Measurements from ENCODE around the gene HOXA13.

The HOXA13 gene

DNA sequence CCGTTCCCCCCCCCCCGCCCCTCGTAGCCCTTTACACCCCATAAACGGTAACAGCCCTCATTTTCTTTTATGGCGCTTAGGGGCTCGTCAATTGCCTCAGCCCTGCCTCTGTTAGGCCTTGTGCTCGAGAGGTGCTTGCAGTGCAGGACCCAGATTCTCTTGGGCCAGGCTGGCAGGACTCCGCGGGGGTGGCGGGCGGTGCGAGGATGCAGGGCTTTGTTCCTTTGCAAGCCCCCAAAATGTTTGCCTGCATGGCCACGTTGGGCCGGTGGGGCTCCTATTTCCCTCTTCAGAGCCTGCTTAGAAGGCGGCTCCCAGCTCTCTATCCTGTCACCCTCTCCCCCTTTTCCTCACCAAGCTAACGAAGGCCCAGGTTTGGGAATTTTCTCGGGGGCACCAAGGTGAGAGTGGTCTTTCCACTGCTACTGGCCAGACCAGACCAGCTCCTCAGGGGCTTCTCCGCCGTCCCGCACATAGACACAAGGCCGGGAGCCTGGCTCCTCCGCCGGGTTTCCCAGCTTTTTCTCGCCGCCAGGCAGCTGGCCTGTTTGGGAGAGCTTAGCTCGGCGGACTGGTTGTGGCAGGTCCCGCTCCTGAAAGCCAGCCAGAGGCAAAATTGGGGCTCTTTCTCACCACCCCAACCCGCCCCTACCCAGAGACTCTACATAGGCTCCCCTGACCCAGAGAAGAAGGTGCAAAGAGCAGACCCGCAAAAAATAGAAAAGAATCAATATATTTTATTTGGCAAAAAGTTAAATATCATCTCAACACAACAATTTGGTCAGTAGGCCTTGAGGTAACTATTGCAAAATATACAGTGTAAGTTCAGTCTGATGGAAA, 38.0 kb downstream of the HOXA13 start:
- H3K9me3 ChIP-seq (ENCODE audit: insufficient read depth, low read depth, low read length), result peaks cover 49% of the 10 kb centered on the region
- no peak overlapping the region for H3K9ac ChIP-seq (ENCODE audit: low read length)
- H3K27ac ChIP-seq (ENCODE audit: low read depth, low read length), result no peak overlapping the region
- peaks cover 86% of the 10 kb centered on the region for H3K27me3 ChIP-seq (ENCODE audit: insufficient read depth, low read length)
- no peak overlapping the region for H3K4me3 ChIP-seq (ENCODE audit: low read depth, low read length)
- H4K8ac ChIP-seq (ENCODE audit: low read depth, low read length), result no peak overlapping the region
- H3K4me2 ChIP-seq (ENCODE audit: low read length), result no peak overlapping the region
- no peak overlapping the region for H3K14ac ChIP-seq (ENCODE audit: low read length)
- no peaks in the 10 kb centered on the region for H3K79me1 ChIP-seq (ENCODE audit: low read length)
- no peak overlapping the region for H2AK5ac ChIP-seq (ENCODE audit: low read length)
- H3K18ac ChIP-seq (ENCODE audit: low read length), result no peak overlapping the region
- H3K4ac ChIP-seq (ENCODE audit: low read depth, low read length), result no peak overlapping the region
- no peak overlapping the region for H2AFZ ChIP-seq (ENCODE audit: insufficient read depth, low read length, poor library complexity)
- H2BK120ac ChIP-seq (ENCODE audit: insufficient read depth, low read length, poor library complexity), result no peak overlapping the region
- WGBS (ENCODE audit: extremely low coverage, insufficient coverage, insufficient read length), result no CpG with 5 or more reads among the region's 30 CpGs
- peaks cover 1% of the 10 kb centered on the region for H3K79me2 ChIP-seq (ENCODE audit: control insufficient read depth, insufficient read depth, low read length, poor library complexity)
- no peak overlapping the region for H3K23ac ChIP-seq (ENCODE audit: low read length)
- H4K12ac ChIP-seq (ENCODE audit: low read depth, low read length), result no peak overlapping the region
- peaks cover 4 to 10% of the 10 kb centered on the region in 2 experiments for H3K4me1 ChIP-seq (ENCODE audit: control insufficient read depth in 1 of 2, insufficient read depth in 2 of 2, low read length in 2 of 2)
- H3K36me3 ChIP-seq (ENCODE audit: control insufficient read depth in 1 of 2, insufficient read depth in 2 of 2, low read length in 2 of 2), result no peaks in the 10 kb centered on the region
- H2BK5ac ChIP-seq (ENCODE audit: low read depth, low read length, poor library complexity), result no peak overlapping the region
- no peak overlapping the region for H4K91ac ChIP-seq (ENCODE audit: low read depth, low read length)
- no peak overlapping the region for H2BK12ac ChIP-seq (ENCODE audit: low read length)
- no peak for DNase-seq

DNA sequence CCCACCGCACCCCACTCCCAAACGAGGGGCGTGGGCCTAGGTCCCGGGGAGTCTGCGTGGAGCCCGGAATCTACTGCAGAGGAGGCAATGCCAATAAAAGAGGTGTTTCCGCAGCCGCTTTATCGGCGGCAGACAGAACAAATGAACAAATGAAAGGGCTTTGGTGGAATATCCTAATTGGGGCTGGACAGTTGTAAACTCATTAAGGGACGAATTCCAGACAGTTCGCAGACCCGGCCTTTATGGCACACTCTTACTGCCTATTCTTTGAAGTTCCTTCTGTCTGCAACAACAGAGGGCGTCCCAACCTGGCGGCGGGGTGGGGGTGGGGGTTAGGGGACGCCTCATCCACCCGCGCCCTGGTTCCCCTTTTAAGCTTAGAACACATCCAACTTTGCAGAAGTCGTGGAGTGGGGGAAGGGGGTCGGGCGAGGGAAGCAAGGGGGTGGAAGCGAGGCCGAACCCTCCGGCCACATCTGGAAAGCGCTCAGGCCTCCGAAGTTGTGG, 38.6 kb downstream of the HOXA13 start:
- Histone ChIP-seq H3K4me1 (ENCODE audit: control insufficient read depth in 1 of 2, insufficient read depth in 2 of 2, low read length in 2 of 2) (peaks cover 4 to 10% of the 10 kb centered on the region in 2 experiments), H3K23ac (ENCODE audit: low read length) (no peak overlapping the region), H3K9me3 (ENCODE audit: insufficient read depth, low read depth, low read length) (peaks cover 50% of the 10 kb centered on the region), H2AK5ac (ENCODE audit: low read length) (no peak overlapping the region), H3K79me1 (ENCODE audit: low read length) (no peaks in the 10 kb centered on the region), H2BK12ac (ENCODE audit: low read length) (no peak overlapping the region), H3K36me3 (ENCODE audit: control insufficient read depth in 1 of 2, insufficient read depth in 2 of 2, low read length in 2 of 2) (no peaks in the 10 kb centered on the region), H3K27ac (ENCODE audit: low read depth, low read length) (no peak overlapping the region), H3K27me3 (ENCODE audit: insufficient read depth, low read length) (peaks cover 86% of the 10 kb centered on the region), H2AFZ (ENCODE audit: insufficient read depth, low read length, poor library complexity) (no peak overlapping the region), H4K91ac (ENCODE audit: low read depth, low read length) (no peak overlapping the region), H3K4me3 (ENCODE audit: low read depth, low read length) (no peak overlapping the region), H3K4ac (ENCODE audit: low read depth, low read length) (no peak overlapping the region), H4K8ac (ENCODE audit: low read depth, low read length) (no peak overlapping the region), H3K9ac (ENCODE audit: low read length) (no peak overlapping the region), H2BK120ac (ENCODE audit: insufficient read depth, low read length, poor library complexity) (no peak overlapping the region), H3K18ac (ENCODE audit: low read length) (no peak overlapping the region), H3K4me2 (ENCODE audit: low read length) (peak overlapping the region; percentile 87), H4K12ac (ENCODE audit: low read depth, low read length) (no peak overlapping the region), H3K14ac (ENCODE audit: low read length) (no peak overlapping the region), H3K79me2 (ENCODE audit: control insufficient read depth, insufficient read depth, low read length, poor library complexity) (peaks cover 1% of the 10 kb centered on the region), H2BK5ac (ENCODE audit: low read depth, low read length, poor library complexity) (no peak overlapping the region)
- DNase-seq, result no peak
- WGBS (ENCODE audit: extremely low coverage, insufficient coverage, insufficient read length), result no CpG with 5 or more reads among the region's 27 CpGs

DNA sequence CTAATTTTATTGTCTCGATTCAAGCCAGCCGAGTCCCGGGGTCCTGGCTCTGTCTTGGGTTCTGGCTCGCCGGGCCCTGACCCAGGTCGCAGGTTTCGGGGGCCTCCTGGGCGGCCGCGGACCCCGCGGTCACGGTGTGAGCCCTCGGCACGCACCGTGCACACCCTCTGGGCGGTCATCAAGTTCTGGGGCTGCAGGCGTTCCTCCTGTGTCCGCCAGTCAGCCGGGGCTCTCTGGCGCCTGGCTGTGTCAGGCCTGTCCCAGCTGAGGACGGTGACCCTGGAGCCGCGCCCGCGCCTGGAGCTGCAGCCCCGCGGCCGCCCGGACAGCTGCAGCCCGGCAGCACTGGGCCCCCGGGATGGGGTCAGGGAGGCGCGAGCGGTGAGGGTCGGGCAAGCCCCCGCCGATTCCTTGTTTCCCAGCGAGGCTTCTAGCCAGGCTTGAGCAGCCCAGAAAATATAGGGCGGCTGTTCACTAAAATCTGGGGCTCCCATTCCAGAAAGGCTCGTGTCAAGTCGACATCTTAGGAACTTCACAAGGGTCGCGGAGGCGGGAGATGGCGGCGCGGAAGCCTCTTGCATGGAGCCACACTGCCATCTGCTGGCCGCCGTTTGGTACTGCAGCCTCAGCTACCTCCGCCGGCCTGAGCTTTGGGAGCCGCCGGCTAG, 39.2 kb downstream of the HOXA13 start:
- peak overlapping the region; percentile 47 for H4K8ac ChIP-seq (ENCODE audit: low read depth, low read length)
- H2AK5ac ChIP-seq (ENCODE audit: low read length), result no peak overlapping the region
- peak overlapping the region; percentile 87 for H3K4me2 ChIP-seq (ENCODE audit: low read length)
- no peak overlapping the region for H3K9ac ChIP-seq (ENCODE audit: low read length)
- H2BK5ac ChIP-seq (ENCODE audit: low read depth, low read length, poor library complexity), result peak overlapping the region; percentile 16
- H3K23ac ChIP-seq (ENCODE audit: low read length), result no peak overlapping the region
- H3K4ac ChIP-seq (ENCODE audit: low read depth, low read length), result no peak overlapping the region
- no peak overlapping the region for H3K14ac ChIP-seq (ENCODE audit: low read length)
- H3K18ac ChIP-seq (ENCODE audit: low read length), result no peak overlapping the region
- H3K79me2 ChIP-seq (ENCODE audit: control insufficient read depth, insufficient read depth, low read length, poor library complexity), result peaks cover 1% of the 10 kb centered on the region
- peaks cover 86% of the 10 kb centered on the region for H3K27me3 ChIP-seq (ENCODE audit: insufficient read depth, low read length)
- no peak overlapping the region for H4K91ac ChIP-seq (ENCODE audit: low read depth, low read length)
- DNase-seq, result peak; percentile 67 to 87
- H3K9me3 ChIP-seq (ENCODE audit: insufficient read depth, low read depth, low read length), result peaks cover 48% of the 10 kb centered on the region
- H3K27ac ChIP-seq (ENCODE audit: low read depth, low read length), result no peak overlapping the region
- no peak overlapping the region for H2BK12ac ChIP-seq (ENCODE audit: low read length)
- peak overlapping the region; percentile 93 for H2AFZ ChIP-seq (ENCODE audit: insufficient read depth, low read length, poor library complexity)
- peak overlapping the region; percentile 21 for H3K4me3 ChIP-seq (ENCODE audit: low read depth, low read length)
- H2BK120ac ChIP-seq (ENCODE audit: insufficient read depth, low read length, poor library complexity), result no peak overlapping the region
- peak overlapping the region; percentile 7 for H4K12ac ChIP-seq (ENCODE audit: low read depth, low read length)
- no CpG with 5 or more reads among the region's 54 CpGs for WGBS (ENCODE audit: extremely low coverage, insufficient coverage, insufficient read length)
- no peaks in the 10 kb centered on the region for H3K79me1 ChIP-seq (ENCODE audit: low read length)
- H3K36me3 ChIP-seq (ENCODE audit: control insufficient read depth in 1 of 2, insufficient read depth in 2 of 2, low read length in 2 of 2), result no peaks in the 10 kb centered on the region
- H3K4me1 ChIP-seq (ENCODE audit: control insufficient read depth in 1 of 2, insufficient read depth in 2 of 2, low read length in 2 of 2), result peaks cover 4 to 12% of the 10 kb centered on the region in 2 experiments

DNA sequence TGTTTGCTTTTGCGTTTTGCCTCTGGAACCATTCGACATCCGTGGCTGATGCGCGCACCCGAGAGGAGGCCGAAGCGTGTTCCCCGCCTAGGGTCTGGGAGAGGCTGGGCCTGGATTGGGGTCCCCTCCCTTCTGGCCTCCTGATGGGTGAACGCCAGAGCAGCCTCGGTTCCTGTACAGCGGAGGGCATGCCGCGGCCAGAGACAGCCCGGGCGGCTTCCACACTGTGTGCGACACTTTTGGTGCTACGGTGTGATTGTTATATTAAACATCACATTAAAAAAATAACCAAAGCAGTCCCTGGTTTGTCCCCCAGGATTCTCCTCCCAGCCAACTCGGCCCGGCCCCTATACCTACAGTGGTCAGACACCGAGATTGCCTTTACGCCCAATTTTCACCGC, 39.7 kb downstream of the HOXA13 start:
- H3K23ac ChIP-seq (ENCODE audit: low read length), result no peak overlapping the region
- no peak overlapping the region for H2AK5ac ChIP-seq (ENCODE audit: low read length)
- H4K12ac ChIP-seq (ENCODE audit: low read depth, low read length), result no peak overlapping the region
- H2BK12ac ChIP-seq (ENCODE audit: low read length), result no peak overlapping the region
- no CpG with 5 or more reads among the region's 23 CpGs for WGBS (ENCODE audit: extremely low coverage, insufficient coverage, insufficient read length)
- H3K27me3 ChIP-seq (ENCODE audit: insufficient read depth, low read length), result peaks cover 86% of the 10 kb centered on the region
- no peak overlapping the region for H3K4ac ChIP-seq (ENCODE audit: low read depth, low read length)
- H3K14ac ChIP-seq (ENCODE audit: low read length), result no peak overlapping the region
- H3K9me3 ChIP-seq (ENCODE audit: insufficient read depth, low read depth, low read length), result peaks cover 49% of the 10 kb centered on the region
- H2BK120ac ChIP-seq (ENCODE audit: insufficient read depth, low read length, poor library complexity), result no peak overlapping the region
- H3K4me2 ChIP-seq (ENCODE audit: low read length), result peak overlapping the region; percentile 87
- H3K36me3 ChIP-seq (ENCODE audit: control insufficient read depth in 1 of 2, insufficient read depth in 2 of 2, low read length in 2 of 2), result no peaks in the 10 kb centered on the region
- no peak overlapping the region for H3K4me3 ChIP-seq (ENCODE audit: low read depth, low read length)
- H3K9ac ChIP-seq (ENCODE audit: low read length), result no peak overlapping the region
- no peak overlapping the region for H4K91ac ChIP-seq (ENCODE audit: low read depth, low read length)
- peaks cover 4 to 12% of the 10 kb centered on the region in 2 experiments for H3K4me1 ChIP-seq (ENCODE audit: control insufficient read depth in 1 of 2, insufficient read depth in 2 of 2, low read length in 2 of 2)
- no peaks in the 10 kb centered on the region for H3K79me1 ChIP-seq (ENCODE audit: low read length)
- no peak overlapping the region for H3K18ac ChIP-seq (ENCODE audit: low read length)
- H3K79me2 ChIP-seq (ENCODE audit: control insufficient read depth, insufficient read depth, low read length, poor library complexity), result peaks cover 1% of the 10 kb centered on the region
- no peak overlapping the region for H4K8ac ChIP-seq (ENCODE audit: low read depth, low read length)
- DNase-seq, result no peak
- H2BK5ac ChIP-seq (ENCODE audit: low read depth, low read length, poor library complexity), result no peak overlapping the region
- H2AFZ ChIP-seq (ENCODE audit: insufficient read depth, low read length, poor library complexity), result no peak overlapping the region
- no peak overlapping the region for H3K27ac ChIP-seq (ENCODE audit: low read depth, low read length)
